Smooth muscle cell (in vitro differentiated cells): ENCODE results near the gene GMCL2. TPM values are rescaled to one million over a fixed set of nuclear protein-coding genes. Genes with fewer than 3 reads are reported as not detected.

ENCODE experiments used
- DNase-seq: peaks from one replicate; lab custom pipeline; 2025; ENCODE audit not compliant: unreplicated experiment; lab: John Stamatoyannopoulos, UW
- H2AFZ ChIP-seq: fragments of 200-600 bp; sonication (generic); 2 replicates; pipeline ENCODE4 v1.6.0; 2016; ENCODE audit warnings: antibody characterized with exemption, low read depth, mild to moderate bottlenecking
- H3F3A ChIP-seq: fragments of 200-600 bp; sonication (generic); 2 replicates; pipeline ENCODE4 v1.6.0; 2017; ENCODE audit warnings: antibody characterized with exemption, low read depth
- H3K27ac ChIP-seq: fragments of 200-600 bp; sonication (generic); 2 replicates; pipeline ENCODE4 v1.5.1; 2016; ENCODE audit warnings: low read depth, mild to moderate bottlenecking
- H3K27me3 ChIP-seq: fragments of 200-600 bp; sonication (generic); 2 replicates; pipeline ENCODE4 v1.6.1; 2016; ENCODE audit warnings: low read depth, mild to moderate bottlenecking
- H3K36me3 ChIP-seq: fragments of 200-600 bp; sonication (generic); 2 replicates; pipeline ENCODE4 v1.5.1; 2016; ENCODE audit warnings: low read depth
- H3K4me1 ChIP-seq: fragments of 200-600 bp; sonication (generic); 2 replicates; pipeline ENCODE4 v1.5.1; 2016; ENCODE audit warnings: low read depth
- H3K4me2 ChIP-seq: fragments of 200-600 bp; sonication (generic); 2 replicates; pipeline ENCODE4 v1.6.0; 2016; ENCODE audit warnings: mild to moderate bottlenecking
- H3K4me3 ChIP-seq: fragments of 200-600 bp; sonication (generic); 2 replicates; pipeline ENCODE4 v1.5.1; 2016; ENCODE audit warnings: mild to moderate bottlenecking
- H3K79me2 ChIP-seq: fragments of 200-600 bp; sonication (generic); 2 replicates; pipeline ENCODE4 v1.6.0; 2016; ENCODE audit warnings: low read depth, mild to moderate bottlenecking
- H3K9ac ChIP-seq: fragments of 200-600 bp; sonication (generic); 2 replicates; pipeline ENCODE4 v1.6.0; 2016; ENCODE audit warnings: low read depth
- H3K9me3 ChIP-seq: fragments of 200-600 bp; sonication (generic); replicated peaks from 2 replicates; pipeline ENCODE4 v1.5.1; 2016; ENCODE audit warnings: low read depth
- H4K20me1 ChIP-seq: fragments of 200-600 bp; sonication (generic); 2 replicates; pipeline ENCODE4 v1.6.0; 2016; ENCODE audit warnings: low read depth
- WGBS: methylation state at CpG from one replicate; pipeline ENCODE4 v1.1.7; 2016; ENCODE audit warnings: low lambda C conversion rate; 5-methylcytosine and 5-hydroxymethylcytosine counted together
- polyA plus RNA-seq: library from polyadenylated mRNA; unstranded; fragments of >200 nt; fragmentation: Nextera tagmentation; extraction: Ambion mirVana; gene quantifications from 2 replicates; pipeline ENCODE4 v1.2.1, GENCODE V29; 2016
- total RNA-seq: library from RNA; depleted of rRNA; stranded (reverse); fragments of >200 nt; gene quantifications from 2 replicates; pipeline ENCODE4 v1.2.3, GENCODE V29; 2014
- TF ChIP-seq, protein P1 (sequence below): fragments of 200-600 bp; sonication (generic); IDR thresholded peaks from 2 replicates; pipeline ENCODE4 v1.5.1; 2017; ENCODE audit warnings: borderline replicate concordance, mild to moderate bottlenecking, antibody characterized with exemption; ENCODE audit not compliant: insufficient read depth, poor library complexity, severe bottlenecking

The GMCL2 gene
- total and polyA plus RNA-seq, 2 experiments from 2014 or later, result 0.22 TPM; not detected in 1

DNA sequence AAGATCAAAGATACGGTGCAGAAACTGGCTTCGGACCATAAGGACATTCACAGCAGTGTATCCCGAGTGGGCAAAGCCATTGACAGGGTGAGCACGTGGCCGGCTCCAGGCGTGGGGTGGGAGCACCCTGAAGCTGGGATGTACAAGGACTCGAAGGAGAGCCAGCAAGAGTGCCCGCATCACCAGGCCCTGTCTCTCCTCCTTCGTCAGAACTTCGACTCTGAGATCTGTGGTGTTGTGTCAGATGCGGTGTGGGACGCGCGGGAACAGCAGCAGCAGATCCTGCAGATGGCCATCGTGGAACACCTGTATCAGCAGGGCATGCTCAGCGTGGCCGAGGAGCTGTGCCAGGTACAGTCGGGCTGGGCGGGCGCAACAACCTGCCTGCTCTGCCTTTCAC lies 44.5 kb downstream of the GMCL2 start:
- no peak overlapping the region for H3K4me3 ChIP-seq
- no peak overlapping the region for H3K27ac ChIP-seq
- H3K27me3 ChIP-seq, result no peaks in the 10 kb centered on the region
- TF ChIP-seq, protein P1, sequence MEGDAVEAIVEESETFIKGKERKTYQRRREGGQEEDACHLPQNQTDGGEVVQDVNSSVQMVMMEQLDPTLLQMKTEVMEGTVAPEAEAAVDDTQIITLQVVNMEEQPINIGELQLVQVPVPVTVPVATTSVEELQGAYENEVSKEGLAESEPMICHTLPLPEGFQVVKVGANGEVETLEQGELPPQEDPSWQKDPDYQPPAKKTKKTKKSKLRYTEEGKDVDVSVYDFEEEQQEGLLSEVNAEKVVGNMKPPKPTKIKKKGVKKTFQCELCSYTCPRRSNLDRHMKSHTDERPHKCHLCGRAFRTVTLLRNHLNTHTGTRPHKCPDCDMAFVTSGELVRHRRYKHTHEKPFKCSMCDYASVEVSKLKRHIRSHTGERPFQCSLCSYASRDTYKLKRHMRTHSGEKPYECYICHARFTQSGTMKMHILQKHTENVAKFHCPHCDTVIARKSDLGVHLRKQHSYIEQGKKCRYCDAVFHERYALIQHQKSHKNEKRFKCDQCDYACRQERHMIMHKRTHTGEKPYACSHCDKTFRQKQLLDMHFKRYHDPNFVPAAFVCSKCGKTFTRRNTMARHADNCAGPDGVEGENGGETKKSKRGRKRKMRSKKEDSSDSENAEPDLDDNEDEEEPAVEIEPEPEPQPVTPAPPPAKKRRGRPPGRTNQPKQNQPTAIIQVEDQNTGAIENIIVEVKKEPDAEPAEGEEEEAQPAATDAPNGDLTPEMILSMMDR, result no peak
- 96% methylated on average over 20 of the region's 20 CpGs for WGBS
- H2AFZ ChIP-seq, result no peak overlapping the region
- no peaks in the 10 kb centered on the region for H4K20me1 ChIP-seq
- H3K36me3 ChIP-seq, result no peaks in the 10 kb centered on the region
- H3K79me2 ChIP-seq, result no peaks in the 10 kb centered on the region
- no peaks in the 10 kb centered on the region for H3F3A ChIP-seq
- H3K9ac ChIP-seq, result no peak overlapping the region
- H3K4me1 ChIP-seq, result no peaks in the 10 kb centered on the region
- no peaks in the 10 kb centered on the region for H3K9me3 ChIP-seq
- H3K4me2 ChIP-seq, result no peak overlapping the region
- no peak for DNase-seq

DNA sequence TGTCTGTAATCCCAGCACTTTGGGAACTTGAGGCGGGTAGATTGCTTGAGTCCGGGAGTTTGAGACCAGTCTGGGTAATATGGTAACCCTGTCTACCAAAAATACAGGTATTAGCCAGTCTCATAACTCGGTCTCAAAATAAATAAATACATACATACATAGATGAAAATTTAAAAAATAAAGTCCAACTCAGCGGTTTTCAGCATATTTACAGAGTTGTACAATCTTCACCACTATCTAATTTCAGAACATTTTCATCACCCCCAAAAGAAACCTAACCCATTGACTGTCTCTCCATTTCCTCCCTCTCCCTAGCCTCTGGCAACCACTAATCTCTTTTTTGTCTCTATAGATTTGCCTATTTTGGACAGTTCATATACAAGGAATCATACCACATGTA lies 45.6 kb downstream of the GMCL2 start:
- Histone ChIP-seq H3F3A (no peaks in the 10 kb centered on the region), H3K9me3 (no peaks in the 10 kb centered on the region), H3K4me2 (no peak overlapping the region), H3K9ac (no peak overlapping the region), H4K20me1 (no peaks in the 10 kb centered on the region), H3K4me3 (no peak overlapping the region), H3K4me1 (no peaks in the 10 kb centered on the region), H3K27me3 (no peaks in the 10 kb centered on the region), H3K79me2 (no peaks in the 10 kb centered on the region), H3K27ac (no peak overlapping the region), H3K36me3 (no peaks in the 10 kb centered on the region), H2AFZ (no peak overlapping the region)
- 100% methylated on average over 4 of the region's 4 CpGs for WGBS
- TF ChIP-seq, protein P1, result no peak
- no peak for DNase-seq

DNA sequence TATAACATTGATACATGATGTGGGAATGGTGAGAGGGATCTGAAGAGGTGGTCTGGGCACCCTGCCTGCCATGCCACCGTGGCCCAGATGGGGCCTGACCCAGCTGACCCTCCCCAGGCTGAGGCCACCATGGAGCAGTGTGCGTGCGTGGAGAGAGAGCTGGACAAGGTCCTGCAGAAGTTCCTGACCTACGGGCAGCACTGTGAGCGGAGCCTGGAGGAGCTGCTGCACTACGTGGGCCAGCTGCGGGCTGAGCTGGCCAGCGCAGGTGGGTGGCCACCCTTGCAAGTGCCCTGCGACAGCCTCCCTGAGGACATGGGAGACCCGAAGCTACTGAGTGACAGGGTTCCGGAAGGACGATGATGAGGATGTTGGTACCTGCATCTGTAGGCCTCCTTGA lies 49.2 kb downstream of the GMCL2 start:
- Histone ChIP-seq H3K4me2 (no peak overlapping the region), H3K79me2 (no peaks in the 10 kb centered on the region), H3K4me1 (no peaks in the 10 kb centered on the region), H3K9ac (no peak overlapping the region), H3K4me3 (no peak overlapping the region), H3K9me3 (no peaks in the 10 kb centered on the region), H3K27me3 (no peaks in the 10 kb centered on the region), H2AFZ (no peak overlapping the region), H4K20me1 (no peaks in the 10 kb centered on the region), H3K36me3 (no peaks in the 10 kb centered on the region), H3K27ac (no peak overlapping the region), H3F3A (no peaks in the 10 kb centered on the region)
- 98% methylated on average over 12 of the region's 12 CpGs for WGBS
- TF ChIP-seq, protein P1, result no peak
- DNase-seq, result no peak

DNA sequence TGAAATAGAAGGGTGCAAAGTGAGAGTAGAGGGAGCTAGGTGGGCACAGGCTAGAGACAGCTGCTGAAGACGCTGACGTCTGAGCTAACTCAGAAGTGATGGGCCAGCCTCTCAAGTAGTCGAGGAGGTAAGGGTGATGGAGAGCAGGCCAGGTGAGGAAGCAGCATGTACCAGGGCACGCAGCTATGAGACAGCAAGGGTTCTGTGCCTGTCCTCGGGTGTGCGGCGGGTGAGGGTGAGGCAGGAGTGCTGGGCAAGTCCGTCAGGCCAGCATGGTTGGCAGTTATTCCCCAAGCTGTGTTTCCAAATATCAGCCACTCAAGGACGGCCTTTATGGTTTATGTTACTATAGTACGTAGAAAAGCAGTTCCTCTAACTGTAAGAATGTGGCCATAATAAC lies 50.2 kb downstream of the GMCL2 start:
- no peak for DNase-seq
- Histone ChIP-seq H3K4me2 (no peak overlapping the region), H2AFZ (no peak overlapping the region), H3K9ac (no peak overlapping the region), H3K36me3 (no peaks in the 10 kb centered on the region), H3K27ac (no peak overlapping the region), H3K4me1 (no peaks in the 10 kb centered on the region), H4K20me1 (no peaks in the 10 kb centered on the region), H3K9me3 (no peaks in the 10 kb centered on the region), H3K27me3 (no peaks in the 10 kb centered on the region), H3K79me2 (no peaks in the 10 kb centered on the region), H3F3A (no peaks in the 10 kb centered on the region), H3K4me3 (no peak overlapping the region)
- TF ChIP-seq, protein P1, result no peak
- 92% methylated on average over 10 of the region's 10 CpGs for whole genome bisulfite sequencing

Other genes with a start within 250 kb of the GMCL2 start
- gene PROP1, start 191.1 kb downstream of the GMCL2 start, total RNA-seq, result not detected in 2 replicates
- gene PROP1, start 191.1 kb downstream of the GMCL2 start, polyA plus RNA-seq, result not detected in 2 replicates
- 0.36 and 1.3 TPM in 2 replicates for gene N4BP3, start 73.8 kb downstream of the GMCL2 start, total RNA-seq
- 0.39 and 1.6 TPM in 2 replicates for gene N4BP3, start 73.8 kb downstream of the GMCL2 start, polyA plus RNA-seq
- gene RMND5B, start 56.4 kb downstream of the GMCL2 start, total RNA-seq, result 8.9 and 20.8 TPM in 2 replicates
- 17.2 and 18.2 TPM in 2 replicates for gene RMND5B, start 56.4 kb downstream of the GMCL2 start, polyA plus RNA-seq
- gene NHP2, start 33.5 kb downstream of the GMCL2 start, total RNA-seq, result 162 and 324 TPM in 2 replicates
- 166 and 167 TPM in 2 replicates for gene NHP2, start 33.5 kb downstream of the GMCL2 start, polyA plus RNA-seq
- gene HNRNPAB, start 17.2 kb upstream of the GMCL2 start, total RNA-seq, result 79.3 and 83.0 TPM in 2 replicates
- gene HNRNPAB, start 17.2 kb upstream of the GMCL2 start, polyA plus RNA-seq, result 169 and 170 TPM in 2 replicates
- 15.7 and 17.1 TPM in 2 replicates for gene PHYKPL, start 45.4 kb upstream of the GMCL2 start, total RNA-seq
- 27.8 and 34.2 TPM in 2 replicates for gene PHYKPL, start 45.4 kb upstream of the GMCL2 start, polyA plus RNA-seq